Measurements from ENCODE around the gene TRIM31. TPM values are rescaled to one million over a fixed set of nuclear protein-coding genes. Genes with fewer than 3 reads are reported as not detected.

TRIM31 gene
- total RNA-seq, 1 donor from 2014 or later, result not detected

DNA sequence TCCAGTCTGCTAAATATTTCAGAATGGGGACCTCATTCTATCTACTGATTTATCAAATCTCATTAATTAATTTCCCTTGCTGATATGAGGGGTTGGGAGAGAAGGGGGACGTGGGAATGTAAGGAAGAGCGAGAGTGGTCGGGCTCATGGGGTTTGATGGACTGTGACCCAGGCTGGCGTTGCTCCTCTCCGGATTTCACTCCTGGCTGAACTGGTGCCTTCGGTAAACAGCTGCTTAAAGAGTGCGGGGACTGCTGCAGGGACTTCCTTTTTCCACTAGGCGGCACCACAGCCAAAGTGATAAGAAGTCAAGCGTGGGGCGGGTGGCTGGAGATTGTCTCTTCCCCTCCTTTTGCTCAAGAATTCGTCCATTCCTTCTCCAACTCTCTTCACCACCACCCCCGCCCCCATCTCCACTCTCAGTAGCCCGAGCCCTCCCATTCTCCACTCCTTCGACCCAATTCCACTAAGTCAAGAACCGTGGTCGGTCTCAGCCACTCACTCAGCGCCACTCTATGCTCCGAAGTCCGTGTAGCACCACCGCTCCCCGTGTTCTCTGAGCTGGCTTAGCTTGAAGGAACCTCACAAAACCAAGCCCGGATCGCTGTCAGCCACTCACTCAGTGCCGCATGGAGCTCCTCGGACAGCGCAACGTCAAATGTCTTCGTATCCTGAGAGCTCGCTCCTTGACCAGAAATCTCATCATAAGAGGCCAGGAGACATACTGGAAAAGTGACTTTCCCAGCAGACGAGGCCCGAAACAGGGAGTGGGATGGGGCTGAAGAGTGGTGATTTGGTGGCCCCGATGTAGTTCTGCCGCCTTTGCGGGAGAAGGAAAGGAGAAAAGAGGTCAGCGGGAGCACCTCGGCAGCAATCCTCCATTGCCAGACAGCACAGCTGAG, 9.7 kb downstream of the TRIM31 start:
- Mint-ChIP-seq H3K27me3 (ENCODE audit: unreplicated experiment) (peaks cover 5% of the 10 kb centered on the region), H3K27ac (ENCODE audit: unreplicated experiment) (peak overlapping the region; percentile 14), H3K4me3 (ENCODE audit: unreplicated experiment) (peak overlapping the region; percentile 88), H3K9me3 (ENCODE audit: unreplicated experiment) (no peaks in the 10 kb centered on the region), H3K4me1 (ENCODE audit: unreplicated experiment) (peaks cover 44% of the 10 kb centered on the region), H3K36me3 (ENCODE audit: low read depth, unreplicated experiment) (no peaks in the 10 kb centered on the region)
- TF ChIP-seq, protein P1, sequence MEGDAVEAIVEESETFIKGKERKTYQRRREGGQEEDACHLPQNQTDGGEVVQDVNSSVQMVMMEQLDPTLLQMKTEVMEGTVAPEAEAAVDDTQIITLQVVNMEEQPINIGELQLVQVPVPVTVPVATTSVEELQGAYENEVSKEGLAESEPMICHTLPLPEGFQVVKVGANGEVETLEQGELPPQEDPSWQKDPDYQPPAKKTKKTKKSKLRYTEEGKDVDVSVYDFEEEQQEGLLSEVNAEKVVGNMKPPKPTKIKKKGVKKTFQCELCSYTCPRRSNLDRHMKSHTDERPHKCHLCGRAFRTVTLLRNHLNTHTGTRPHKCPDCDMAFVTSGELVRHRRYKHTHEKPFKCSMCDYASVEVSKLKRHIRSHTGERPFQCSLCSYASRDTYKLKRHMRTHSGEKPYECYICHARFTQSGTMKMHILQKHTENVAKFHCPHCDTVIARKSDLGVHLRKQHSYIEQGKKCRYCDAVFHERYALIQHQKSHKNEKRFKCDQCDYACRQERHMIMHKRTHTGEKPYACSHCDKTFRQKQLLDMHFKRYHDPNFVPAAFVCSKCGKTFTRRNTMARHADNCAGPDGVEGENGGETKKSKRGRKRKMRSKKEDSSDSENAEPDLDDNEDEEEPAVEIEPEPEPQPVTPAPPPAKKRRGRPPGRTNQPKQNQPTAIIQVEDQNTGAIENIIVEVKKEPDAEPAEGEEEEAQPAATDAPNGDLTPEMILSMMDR (IDR thresholded peaks at IDR 0.05; ENCODE audit: unreplicated experiment), result peak; percentile 87
- DNase-seq (ENCODE audit: low spot score), result peak; percentile 78

DNA sequence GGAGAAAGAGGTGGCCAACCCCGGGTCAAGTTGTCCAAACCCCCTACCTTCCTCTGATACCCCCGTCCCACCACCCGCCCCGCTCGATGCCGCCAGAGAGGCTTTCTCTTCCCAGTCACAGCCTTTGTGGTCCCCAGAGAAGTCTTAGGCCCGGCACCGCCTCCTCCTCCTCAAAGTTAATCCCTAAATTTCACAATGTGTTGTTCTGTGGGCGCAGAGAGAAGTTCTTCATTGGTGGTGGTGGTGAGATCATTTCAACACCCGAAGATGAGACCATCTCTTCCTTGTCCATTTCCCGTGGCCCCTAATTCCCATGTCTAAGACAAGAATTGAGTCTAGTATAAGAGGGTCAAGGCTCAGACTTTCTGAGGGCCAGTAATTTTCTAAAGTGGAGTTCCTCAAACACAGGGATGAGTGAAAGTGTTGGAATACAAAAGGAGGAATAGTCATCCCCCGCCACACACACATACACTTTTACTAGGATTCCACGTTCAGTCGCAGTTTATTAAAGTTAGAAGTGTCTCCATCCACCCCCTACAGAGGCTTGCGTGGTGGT, 10.4 kb downstream of the TRIM31 start:
- Mint-ChIP-seq H3K27ac (ENCODE audit: unreplicated experiment) (no peak overlapping the region), H3K36me3 (ENCODE audit: low read depth, unreplicated experiment) (no peaks in the 10 kb centered on the region), H3K4me3 (ENCODE audit: unreplicated experiment) (peak overlapping the region; percentile 88), H3K27me3 (ENCODE audit: unreplicated experiment) (peaks cover 7% of the 10 kb centered on the region), H3K4me1 (ENCODE audit: unreplicated experiment) (peaks cover 48% of the 10 kb centered on the region), H3K9me3 (ENCODE audit: unreplicated experiment) (no peaks in the 10 kb centered on the region)
- no peak for DNase-seq (ENCODE audit: low spot score)
- TF ChIP-seq, protein P1 (IDR thresholded peaks at IDR 0.05; ENCODE audit: unreplicated experiment), result no peak

DNA sequence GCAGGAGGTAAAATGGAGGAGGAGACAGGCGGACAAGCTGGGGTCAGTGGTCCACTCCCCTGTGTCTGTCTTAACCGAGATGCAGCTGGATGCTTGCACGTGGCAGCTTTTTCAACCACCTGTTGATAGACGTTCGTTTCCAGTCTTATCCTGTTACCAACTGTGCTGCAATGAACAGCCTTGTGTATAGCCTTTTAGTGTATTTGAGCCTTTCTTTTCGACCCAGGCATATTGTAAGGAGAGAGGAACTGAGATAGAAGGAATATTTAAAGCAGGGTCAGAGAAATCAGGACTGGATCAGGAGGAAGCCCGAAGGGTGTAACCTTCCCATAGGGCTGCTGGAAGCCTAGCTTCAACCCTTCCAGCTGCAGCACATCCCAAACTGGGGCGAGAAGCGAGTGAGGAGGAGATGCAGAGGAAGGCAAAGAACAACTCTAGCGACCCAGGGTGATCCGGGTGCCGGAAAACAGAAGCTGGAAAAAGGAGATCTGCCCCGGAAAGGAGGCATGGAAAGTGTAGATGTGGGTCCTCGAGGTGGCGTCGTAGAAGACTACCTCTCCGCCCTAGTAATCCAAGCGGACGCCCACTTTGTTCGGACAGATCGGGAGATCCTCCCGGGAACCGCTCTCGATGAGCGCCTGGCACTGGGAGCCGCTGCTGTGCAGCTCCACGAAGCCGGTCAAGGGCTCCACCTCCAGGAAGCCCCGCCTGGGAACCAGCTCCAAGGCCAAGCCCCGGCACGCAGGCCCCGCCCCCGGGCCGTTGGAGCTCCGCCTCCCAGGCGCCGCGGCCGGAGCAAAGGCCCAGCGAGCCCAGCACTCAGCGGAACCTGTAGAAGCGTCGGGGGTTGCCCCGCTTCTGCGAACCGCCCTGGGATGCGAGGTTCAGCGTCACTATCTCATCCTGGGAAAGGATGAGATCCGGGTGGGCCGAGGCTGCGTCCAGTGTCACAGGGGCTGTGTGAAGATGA, 11.2 kb downstream of the TRIM31 start:
- no peaks in the 10 kb centered on the region for H3K9me3 Mint-ChIP-seq (ENCODE audit: unreplicated experiment)
- peaks cover 53% of the 10 kb centered on the region for H3K4me1 Mint-ChIP-seq (ENCODE audit: unreplicated experiment)
- H3K27me3 Mint-ChIP-seq (ENCODE audit: unreplicated experiment), result peaks cover 8% of the 10 kb centered on the region
- DNase-seq (ENCODE audit: low spot score), result peak; percentile 82
- H3K36me3 Mint-ChIP-seq (ENCODE audit: low read depth, unreplicated experiment), result no peaks in the 10 kb centered on the region
- TF ChIP-seq, protein P1 (IDR thresholded peaks at IDR 0.05; ENCODE audit: unreplicated experiment), result no peak
- peak overlapping the region; percentile 80 for H3K4me3 Mint-ChIP-seq (ENCODE audit: unreplicated experiment)
- H3K27ac Mint-ChIP-seq (ENCODE audit: unreplicated experiment), result peak overlapping the region; percentile 39

DNA sequence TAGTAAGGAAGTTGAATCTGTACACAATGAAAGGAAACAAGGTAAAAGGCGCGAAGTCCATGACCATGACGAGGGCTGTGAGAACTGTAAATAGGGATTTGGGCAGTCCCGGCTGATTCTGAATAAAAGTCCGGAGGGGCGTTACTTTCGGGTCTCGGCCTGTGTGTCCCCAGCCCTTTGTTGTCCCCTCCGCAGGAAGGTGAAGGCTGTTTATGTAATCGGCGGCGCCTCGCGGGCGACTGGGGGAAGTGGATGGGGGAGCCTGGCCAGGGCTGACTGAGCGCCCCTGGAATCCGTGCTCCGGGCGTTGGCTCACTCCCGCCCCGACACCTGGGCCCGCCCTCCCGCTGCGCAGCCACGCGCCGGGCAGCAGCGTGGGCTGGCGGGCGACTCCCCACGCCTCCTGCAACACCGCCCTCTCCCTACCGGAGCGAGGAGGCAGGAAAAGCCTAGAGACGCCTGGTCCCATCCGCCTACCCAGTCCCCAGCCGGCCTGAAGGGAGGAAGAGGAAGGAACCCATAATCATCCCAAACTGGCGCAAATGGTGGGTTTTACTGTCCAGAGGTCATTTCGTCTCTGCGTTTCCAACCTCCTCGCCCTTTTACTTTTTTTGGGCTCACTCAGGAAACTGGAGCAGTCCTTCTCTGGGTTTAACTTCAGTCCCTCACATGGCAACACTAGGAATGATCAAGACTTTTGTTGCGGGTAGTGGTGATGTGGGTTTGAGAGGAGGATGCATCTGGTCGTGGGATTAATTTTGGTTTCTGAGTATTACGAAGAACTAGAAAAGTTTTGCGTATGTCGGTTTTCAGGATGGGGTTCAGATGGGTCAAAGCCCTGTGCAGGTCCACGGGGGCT, 12.1 kb downstream of the TRIM31 start:
- Mint-ChIP-seq H3K4me3 (ENCODE audit: unreplicated experiment) (peak overlapping the region; percentile 80), H3K27ac (ENCODE audit: unreplicated experiment) (peak overlapping the region; percentile 62), H3K27me3 (ENCODE audit: unreplicated experiment) (peaks cover 8% of the 10 kb centered on the region), H3K36me3 (ENCODE audit: low read depth, unreplicated experiment) (no peaks in the 10 kb centered on the region), H3K9me3 (ENCODE audit: unreplicated experiment) (no peaks in the 10 kb centered on the region), H3K4me1 (ENCODE audit: unreplicated experiment) (peaks cover 53% of the 10 kb centered on the region)
- peak; percentile 49 for DNase-seq (ENCODE audit: low spot score)
- TF ChIP-seq, protein P1 (IDR thresholded peaks at IDR 0.05; ENCODE audit: unreplicated experiment), result no peak

Data from endothelial cell (in vitro differentiated cells).